Panc1 (cell line): ENCODE results near the gene DMAC1.

Source experiments
- CTCF ChIP-seq: fragments of 450-650 bp; IDR thresholded peaks from 2 replicates; pipeline ENCODE4 v1.5.1; 2017; ENCODE audit warnings: mild to moderate bottlenecking
- POLR2AphosphoS5 ChIP-seq: IDR thresholded peaks from 2 replicates; pipeline ENCODE4 v1.6.1; 2012; ENCODE audit warnings: mild to moderate bottlenecking, low read depth, low read length, moderate library complexity
- REST ChIP-seq, 2 experiments: IDR thresholded peaks; 2 replicates each; pipeline ENCODE4 v1.6.1; 2011 to 2012; ENCODE audit warnings: low read depth in 2 of 2, control low read depth in 1 of 2, low read length in 1 of 2, mild to moderate bottlenecking in 1 of 2, moderate library complexity in 1 of 2; ENCODE audit not compliant: insufficient read depth in 1 of 2
- SIN3A ChIP-seq: IDR thresholded peaks from 2 replicates; pipeline ENCODE4 v1.6.1; 2012; ENCODE audit warnings: low read depth, mild to moderate bottlenecking, low read length, moderate library complexity, borderline replicate concordance; ENCODE audit not compliant: insufficient read depth
- TCF7L2 ChIP-seq: IDR thresholded peaks from 2 replicates; pipeline ENCODE4 v1.6.1; 2011; ENCODE audit warnings: mild to moderate bottlenecking, low read depth, low read length, inconsistent platforms

- TF ChIP-seq POLR2AphosphoS5 (no peak), CTCF (no peak), REST (IDR thresholded peaks at IDR 0.05; ENCODE audit: insufficient read depth in 1 of 2, low read depth in 2 of 2, low read length in 1 of 2) (no peak), SIN3A (no peak), TCF7L2 (no peak)
Observed at GRCh38 chr9:7848498-7848897, 48.9 kb upstream of the DMAC1 start.
